ENCODE data around the gene JAML. TPM values are rescaled to one million over a fixed set of nuclear protein-coding genes. Genes with fewer than 3 reads are reported as not detected.
A peak's percentile ranks its signal among the peaks of the same experiment; 100 is the strongest.

Gene JAML
- total and polyA plus RNA-seq, 9 of the 15 experiments (the other 6 are each of a cell fraction or from before 2014, with no cell fraction given), result 0.05 to 0.32 (median 0.22) TPM; not detected in 4

DNA sequence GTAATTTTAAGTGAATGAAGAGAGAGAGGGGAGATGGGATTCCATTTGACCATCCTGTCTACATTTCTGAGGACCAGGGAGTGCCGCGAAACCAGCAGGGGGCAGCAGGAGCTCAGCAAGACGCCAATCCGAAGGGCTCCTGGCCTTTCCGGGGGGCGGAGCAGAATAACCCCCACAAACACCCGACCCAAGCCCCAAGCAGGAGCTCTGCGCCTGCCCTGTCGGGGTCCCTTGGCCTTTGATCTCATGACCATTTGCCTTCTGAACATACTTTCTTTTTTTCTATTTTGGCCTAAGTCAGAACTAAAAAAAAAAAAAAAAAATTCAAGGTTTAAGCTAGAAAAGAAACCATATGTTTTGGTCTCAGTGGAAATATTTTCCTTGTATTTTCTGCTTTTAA lies 26.4 kb downstream of the JAML start (continued):
- TF ChIP-seq CBX8 (IDR thresholded peaks at IDR 0.05; ENCODE audit: borderline replicate concordance, extremely low read depth, low read depth, low read length, poor library complexity, severe bottlenecking) (no peak), TSC22D4 (tag; IDR thresholded peaks at IDR 0.05) (no peak), MAZ (CRISPR knock-in tag; conservative IDR thresholded peaks at IDR 0.05 in 1 of 2, IDR thresholded peaks at IDR 0.05 in 1 of 2) (peak; percentile 15 to 51; a peak in 1 of 4 replicates), STAT5A (IDR thresholded peaks at IDR 0.05; ENCODE audit: borderline replicate concordance, low read length) (no peak), ADNP (tag; IDR thresholded peaks at IDR 0.05) (no peak), BCOR (IDR thresholded peaks at IDR 0.05) (no peak)
- TF ChIP-seq, protein P1, sequence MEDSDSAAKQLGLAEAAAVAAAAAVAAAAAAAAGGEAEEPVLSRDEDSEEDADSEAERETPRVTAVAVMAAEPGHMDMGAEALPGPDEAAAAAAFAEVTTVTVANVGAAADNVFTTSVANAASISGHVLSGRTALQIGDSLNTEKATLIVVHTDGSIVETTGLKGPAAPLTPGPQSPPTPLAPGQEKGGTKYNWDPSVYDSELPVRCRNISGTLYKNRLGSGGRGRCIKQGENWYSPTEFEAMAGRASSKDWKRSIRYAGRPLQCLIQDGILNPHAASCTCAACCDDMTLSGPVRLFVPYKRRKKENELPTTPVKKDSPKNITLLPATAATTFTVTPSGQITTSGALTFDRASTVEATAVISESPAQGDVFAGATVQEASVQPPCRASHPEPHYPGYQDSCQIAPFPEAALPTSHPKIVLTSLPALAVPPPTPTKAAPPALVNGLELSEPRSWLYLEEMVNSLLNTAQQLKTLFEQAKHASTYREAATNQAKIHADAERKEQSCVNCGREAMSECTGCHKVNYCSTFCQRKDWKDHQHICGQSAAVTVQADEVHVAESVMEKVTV (CRISPR knock-in tag; IDR thresholded peaks at IDR 0.05), result peak; percentile 90
- TF ChIP-seq, protein P2, sequence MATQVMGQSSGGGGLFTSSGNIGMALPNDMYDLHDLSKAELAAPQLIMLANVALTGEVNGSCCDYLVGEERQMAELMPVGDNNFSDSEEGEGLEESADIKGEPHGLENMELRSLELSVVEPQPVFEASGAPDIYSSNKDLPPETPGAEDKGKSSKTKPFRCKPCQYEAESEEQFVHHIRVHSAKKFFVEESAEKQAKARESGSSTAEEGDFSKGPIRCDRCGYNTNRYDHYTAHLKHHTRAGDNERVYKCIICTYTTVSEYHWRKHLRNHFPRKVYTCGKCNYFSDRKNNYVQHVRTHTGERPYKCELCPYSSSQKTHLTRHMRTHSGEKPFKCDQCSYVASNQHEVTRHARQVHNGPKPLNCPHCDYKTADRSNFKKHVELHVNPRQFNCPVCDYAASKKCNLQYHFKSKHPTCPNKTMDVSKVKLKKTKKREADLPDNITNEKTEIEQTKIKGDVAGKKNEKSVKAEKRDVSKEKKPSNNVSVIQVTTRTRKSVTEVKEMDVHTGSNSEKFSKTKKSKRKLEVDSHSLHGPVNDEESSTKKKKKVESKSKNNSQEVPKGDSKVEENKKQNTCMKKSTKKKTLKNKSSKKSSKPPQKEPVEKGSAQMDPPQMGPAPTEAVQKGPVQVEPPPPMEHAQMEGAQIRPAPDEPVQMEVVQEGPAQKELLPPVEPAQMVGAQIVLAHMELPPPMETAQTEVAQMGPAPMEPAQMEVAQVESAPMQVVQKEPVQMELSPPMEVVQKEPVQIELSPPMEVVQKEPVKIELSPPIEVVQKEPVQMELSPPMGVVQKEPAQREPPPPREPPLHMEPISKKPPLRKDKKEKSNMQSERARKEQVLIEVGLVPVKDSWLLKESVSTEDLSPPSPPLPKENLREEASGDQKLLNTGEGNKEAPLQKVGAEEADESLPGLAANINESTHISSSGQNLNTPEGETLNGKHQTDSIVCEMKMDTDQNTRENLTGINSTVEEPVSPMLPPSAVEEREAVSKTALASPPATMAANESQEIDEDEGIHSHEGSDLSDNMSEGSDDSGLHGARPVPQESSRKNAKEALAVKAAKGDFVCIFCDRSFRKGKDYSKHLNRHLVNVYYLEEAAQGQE (IDR thresholded peaks at IDR 0.05; ENCODE audit: borderline replicate concordance), result peak; percentile 87
- TF ChIP-seq, protein P2 (CRISPR knock-in tag; IDR thresholded peaks at IDR 0.05; ENCODE audit: low read depth), result no peak
